ENCODE data around the gene CDS2.
A peak's percentile ranks its signal among the peaks of the same experiment; 100 is the strongest.

CDS2 gene

DNA sequence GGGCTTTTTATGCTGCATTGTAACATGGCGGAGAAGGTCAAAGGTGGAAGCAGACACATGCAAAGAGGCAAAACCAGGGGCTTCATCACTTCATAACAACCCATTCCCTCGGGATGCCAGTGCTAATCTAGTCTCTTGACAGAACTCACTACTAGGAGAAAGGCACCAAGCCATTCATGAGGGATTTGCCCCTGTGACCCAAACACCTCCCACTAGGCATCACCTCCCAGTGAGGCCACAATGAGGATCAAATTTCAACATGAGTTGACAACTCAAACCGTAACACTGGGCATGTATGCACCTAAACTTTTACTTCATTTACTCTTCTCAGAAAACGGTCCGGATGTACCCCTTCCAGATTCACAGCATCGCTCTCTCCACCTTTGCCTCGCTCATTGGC is 61.9 kb downstream of the CDS2 start:
- H3K4me3 ChIP-seq (IDR thresholded peaks at IDR 0.05; ENCODE audit: insufficient read depth, low read depth, low read length), result no peak overlapping the region
- no peaks in the 10 kb centered on the region for H4K20me1 ChIP-seq (ENCODE audit: insufficient read depth)
- no peaks in the 10 kb centered on the region for H3K36me3 ChIP-seq (ENCODE audit: insufficient read depth)
- H3K4me1 ChIP-seq (ENCODE audit: low read depth, poor library complexity, severe bottlenecking), result peaks cover 46% of the 10 kb centered on the region
- H3K27ac ChIP-seq, result no peak overlapping the region
- TF ChIP-seq, protein P1, sequence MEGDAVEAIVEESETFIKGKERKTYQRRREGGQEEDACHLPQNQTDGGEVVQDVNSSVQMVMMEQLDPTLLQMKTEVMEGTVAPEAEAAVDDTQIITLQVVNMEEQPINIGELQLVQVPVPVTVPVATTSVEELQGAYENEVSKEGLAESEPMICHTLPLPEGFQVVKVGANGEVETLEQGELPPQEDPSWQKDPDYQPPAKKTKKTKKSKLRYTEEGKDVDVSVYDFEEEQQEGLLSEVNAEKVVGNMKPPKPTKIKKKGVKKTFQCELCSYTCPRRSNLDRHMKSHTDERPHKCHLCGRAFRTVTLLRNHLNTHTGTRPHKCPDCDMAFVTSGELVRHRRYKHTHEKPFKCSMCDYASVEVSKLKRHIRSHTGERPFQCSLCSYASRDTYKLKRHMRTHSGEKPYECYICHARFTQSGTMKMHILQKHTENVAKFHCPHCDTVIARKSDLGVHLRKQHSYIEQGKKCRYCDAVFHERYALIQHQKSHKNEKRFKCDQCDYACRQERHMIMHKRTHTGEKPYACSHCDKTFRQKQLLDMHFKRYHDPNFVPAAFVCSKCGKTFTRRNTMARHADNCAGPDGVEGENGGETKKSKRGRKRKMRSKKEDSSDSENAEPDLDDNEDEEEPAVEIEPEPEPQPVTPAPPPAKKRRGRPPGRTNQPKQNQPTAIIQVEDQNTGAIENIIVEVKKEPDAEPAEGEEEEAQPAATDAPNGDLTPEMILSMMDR (conservative IDR thresholded peaks at IDR 0.05; ENCODE audit: low read depth, low read length), result no peak
- no peak overlapping the region for H3K4me2 ChIP-seq
- H3K27me3 ChIP-seq (ENCODE audit: insufficient read depth, low read depth), result no peaks in the 10 kb centered on the region
- H3K9ac ChIP-seq, result no peak overlapping the region
- H3K79me2 ChIP-seq (ENCODE audit: insufficient read depth, low read depth), result no peaks in the 10 kb centered on the region
- no peak overlapping the region for H2AFZ ChIP-seq (ENCODE audit: low read depth)

DNA sequence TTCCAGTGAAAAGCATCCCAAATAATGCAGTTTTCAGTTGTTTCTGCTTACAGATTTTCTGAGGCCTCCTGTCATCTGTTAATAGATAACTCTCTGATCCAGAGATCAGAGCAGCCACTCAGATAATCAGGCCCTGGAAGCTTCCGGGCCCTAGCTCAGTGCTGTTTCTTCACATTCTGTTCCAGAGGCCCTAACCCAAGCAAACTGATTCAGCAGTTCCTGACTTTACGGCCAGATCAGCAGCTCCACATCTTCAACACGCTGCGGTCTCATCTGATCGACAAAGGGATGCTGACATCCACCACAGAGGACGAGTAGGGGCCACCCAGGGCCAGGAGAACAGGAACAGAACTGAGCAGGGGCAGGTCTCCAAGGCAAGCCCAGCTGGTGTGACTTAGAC is 63.1 kb downstream of the CDS2 start:
- no peak overlapping the region for H3K9ac ChIP-seq
- peak overlapping the region; percentile 50; the same call in 1 of the 2 replicates for H3K4me2 ChIP-seq
- TF ChIP-seq, protein P1 (conservative IDR thresholded peaks at IDR 0.05; ENCODE audit: low read depth, low read length), result no peak
- no peaks in the 10 kb centered on the region for H3K79me2 ChIP-seq (ENCODE audit: insufficient read depth, low read depth)
- no peaks in the 10 kb centered on the region for H4K20me1 ChIP-seq (ENCODE audit: insufficient read depth)
- peaks cover 54% of the 10 kb centered on the region for H3K4me1 ChIP-seq (ENCODE audit: low read depth, poor library complexity, severe bottlenecking)
- no peak overlapping the region for H2AFZ ChIP-seq (ENCODE audit: low read depth)
- H3K36me3 ChIP-seq (ENCODE audit: insufficient read depth), result no peaks in the 10 kb centered on the region
- H3K27ac ChIP-seq, result peak overlapping the region; percentile 9; the same call in 1 of the 2 replicates
- no peaks in the 10 kb centered on the region for H3K27me3 ChIP-seq (ENCODE audit: insufficient read depth, low read depth)
- no peak overlapping the region for H3K4me3 ChIP-seq (IDR thresholded peaks at IDR 0.05; ENCODE audit: insufficient read depth, low read depth, low read length)

DNA sequence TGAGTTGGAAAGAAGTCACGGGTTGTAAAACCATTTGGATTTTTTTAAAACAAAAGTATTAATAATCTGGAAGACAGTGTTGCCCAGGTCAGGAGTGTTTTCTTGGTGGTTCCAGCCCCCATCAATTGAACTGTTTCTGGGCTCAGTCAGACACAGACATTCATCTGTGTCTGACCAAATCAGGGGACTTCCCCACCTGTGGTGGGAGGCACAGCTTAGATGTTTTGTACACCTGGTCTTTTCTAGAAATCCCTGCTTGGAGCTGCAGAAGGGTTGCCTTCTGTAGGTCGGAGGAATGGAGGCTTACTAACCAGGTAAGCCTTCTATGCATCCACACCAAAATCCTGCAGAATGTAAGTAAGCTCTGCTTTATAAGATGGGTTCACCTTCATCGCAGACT is 63.6 kb downstream of the CDS2 start:
- Histone ChIP-seq H3K9ac (no peak overlapping the region), H4K20me1 (ENCODE audit: insufficient read depth) (no peaks in the 10 kb centered on the region), H3K36me3 (ENCODE audit: insufficient read depth) (no peaks in the 10 kb centered on the region), H3K4me3 (IDR thresholded peaks at IDR 0.05; ENCODE audit: insufficient read depth, low read depth, low read length) (no peak overlapping the region), H3K4me2 (peak overlapping the region; percentile 50), H3K4me1 (ENCODE audit: low read depth, poor library complexity, severe bottlenecking) (peaks cover 54% of the 10 kb centered on the region), H3K27me3 (ENCODE audit: insufficient read depth, low read depth) (no peaks in the 10 kb centered on the region), H3K79me2 (ENCODE audit: insufficient read depth, low read depth) (no peaks in the 10 kb centered on the region), H3K27ac (peak overlapping the region; percentile 9; the same call in 1 of the 2 replicates), H2AFZ (ENCODE audit: low read depth) (no peak overlapping the region)
- TF ChIP-seq, protein P1 (conservative IDR thresholded peaks at IDR 0.05; ENCODE audit: low read depth, low read length), result no peak

DNA sequence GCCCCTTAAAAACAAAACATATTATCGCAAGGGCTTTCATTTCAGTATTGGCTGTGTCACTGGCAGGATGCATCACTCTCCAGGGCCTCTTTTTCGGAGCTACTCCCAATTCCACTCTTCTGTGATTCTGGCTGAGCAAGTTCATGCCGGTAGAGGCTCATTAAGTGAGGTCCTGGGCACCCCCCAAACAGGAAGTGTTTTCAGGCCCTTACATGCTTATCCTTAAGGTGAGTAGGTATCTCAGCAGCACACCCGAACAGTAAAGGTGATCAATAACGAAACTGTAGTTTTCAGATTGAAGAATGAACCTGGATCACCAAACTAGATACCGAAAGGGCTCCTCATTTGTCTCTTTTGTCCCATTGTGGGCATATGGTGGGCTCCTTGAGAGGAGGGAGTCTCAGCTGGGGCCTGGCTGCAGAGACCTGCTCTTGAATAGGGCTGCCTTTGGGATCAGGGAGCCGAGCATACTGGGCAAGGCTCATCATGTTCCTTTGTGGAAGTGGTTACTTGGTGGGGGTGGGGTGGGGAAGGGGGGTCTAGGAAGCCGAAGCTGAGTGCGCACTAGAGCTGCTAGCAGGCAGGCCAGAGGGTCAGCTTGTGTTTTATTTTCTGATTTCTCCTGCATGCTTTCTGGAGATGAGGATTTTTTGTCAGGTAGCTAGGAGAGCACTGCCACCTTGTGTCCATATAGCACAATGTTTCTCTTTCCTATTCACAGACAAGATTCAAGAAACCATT is 65.2 kb downstream of the CDS2 start:
- Histone ChIP-seq H3K9ac (peak overlapping the region; percentile 24; the same call in 1 of the 2 replicates), H3K4me2 (peak overlapping the region; percentile 58), H3K27ac (peak overlapping the region; percentile 74; the same call in 1 of the 2 replicates), H3K27me3 (ENCODE audit: insufficient read depth, low read depth) (no peaks in the 10 kb centered on the region), H3K4me3 (IDR thresholded peaks at IDR 0.05; ENCODE audit: insufficient read depth, low read depth, low read length) (no peak overlapping the region), H4K20me1 (ENCODE audit: insufficient read depth) (no peaks in the 10 kb centered on the region), H2AFZ (ENCODE audit: low read depth) (peak overlapping the region; percentile 21; the same call in 1 of the 2 replicates), H3K79me2 (ENCODE audit: insufficient read depth, low read depth) (no peaks in the 10 kb centered on the region), H3K4me1 (ENCODE audit: low read depth, poor library complexity, severe bottlenecking) (peaks cover 54% of the 10 kb centered on the region), H3K36me3 (ENCODE audit: insufficient read depth) (no peaks in the 10 kb centered on the region)
- TF ChIP-seq, protein P1 (conservative IDR thresholded peaks at IDR 0.05; ENCODE audit: low read depth, low read length), result peak; percentile 57

All from KMS-11 (cell line).